HFFc6 (cell line): ENCODE results near the gene DGKQ. TPM values are rescaled to one million over a fixed set of nuclear protein-coding genes. Genes with fewer than 3 reads are reported as not detected.
"Not testable (repeated sequence)": the region's sequence is repeated elsewhere in the genome, so short reads cannot be mapped to it uniquely, and the experiment has no call there.

Source experiments
- DNase-seq: peaks from one replicate; pipeline ENCODE4 v3.0.0-alpha.2; 2018
- H3K27ac Mint-ChIP-seq: 2 replicates; pipeline ENCODE4 v1.8.0; 2020; ENCODE audit warnings: mild to moderate bottlenecking, mixed read lengths
- H3K27me3 Mint-ChIP-seq: 2 replicates; pipeline ENCODE4 v1.8.0; 2021; ENCODE audit warnings: mild to moderate bottlenecking, moderate library complexity, mixed read lengths; ENCODE audit not compliant: insufficient read depth
- H3K36me3 Mint-ChIP-seq: 2 replicates; pipeline ENCODE4 v1.8.0; 2021; ENCODE audit warnings: low read depth, mixed read lengths
- H3K4me1 Mint-ChIP-seq: 2 replicates; pipeline ENCODE4 v1.8.0; 2020; ENCODE audit warnings: low read depth, mixed read lengths
- H3K4me3 Mint-ChIP-seq: 2 replicates; pipeline ENCODE4 v1.8.0; 2020; ENCODE audit warnings: mild to moderate bottlenecking, moderate library complexity, mixed read lengths
- H3K9me3 Mint-ChIP-seq: 2 replicates; pipeline ENCODE4 v1.8.0; 2020; ENCODE audit warnings: mild to moderate bottlenecking, mixed read lengths
- CTCF ChIP-seq: fragments of 200-600 bp; sonication (generic); IDR thresholded peaks from 2 replicates; pipeline ENCODE4 v1.5.0; 2021; ENCODE audit warnings: antibody characterized with exemption, mild to moderate bottlenecking
- total RNA-seq, 6 experiments: library from RNA; stranded (reverse); fragmentation: NEBNext Ultra II Directional; extraction: Animal tissue kit (Norgen Biotek cat#: 25700); gene quantifications; 2 replicates in 1 of 6; 3 replicates in 5 of 6; pipeline ENCODE4 v1.2.3, GENCODE V29; 2021

The DGKQ gene
- total RNA-seq, 6 experiments from 2014 or later: 11.3 to 14.9 (median 13.1) TPM

- Mint-ChIP-seq H3K27ac (peak overlapping the region; percentile 83; the same call in 1 of the 2 replicates), H3K27me3 (no peaks in the 10 kb centered on the region; the same call in 1 of the 2 replicates), H3K36me3 (no peaks in the 10 kb centered on the region), H3K9me3 (no peaks in the 10 kb centered on the region), H3K4me3 (peak overlapping the region; percentile 57), H3K4me1 (peaks cover 10% of the 10 kb centered on the region)
- TF ChIP-seq CTCF: no peak
- DNase-seq: peak; percentile 25
Observed at GRCh38 chr4:978957-979701, 5.8 kb upstream of the DGKQ start.

GRCh38 chr4:976016-976415 is 2.6 kb upstream of the DGKQ start:
- not testable (repeated sequence) for H3K27me3 Mint-ChIP-seq, DNase-seq, H3K27ac Mint-ChIP-seq, H3K4me3 Mint-ChIP-seq, H3K36me3 Mint-ChIP-seq, H3K9me3 Mint-ChIP-seq
- peaks cover 10% of the 10 kb centered on the region for H3K4me1 Mint-ChIP-seq

- no peak overlapping the region for H3K4me3 Mint-ChIP-seq
- no peaks in the 10 kb centered on the region for H3K9me3 Mint-ChIP-seq
- TF ChIP-seq CTCF: no peak
- no peaks in the 10 kb centered on the region; the same call in 1 of the 2 replicates for H3K36me3 Mint-ChIP-seq
- DNase-seq: no peak
- peaks cover 15% of the 10 kb centered on the region for H3K4me1 Mint-ChIP-seq
- H3K27ac Mint-ChIP-seq: no peak overlapping the region
- no peaks in the 10 kb centered on the region for H3K27me3 Mint-ChIP-seq
Observed at GRCh38 chr4:974668-975067, 1.3 kb upstream of the DGKQ start.

GRCh38 chr4:972651-973424 is 531 bp downstream of the DGKQ start:
- peaks cover 7% of the 10 kb centered on the region for H3K4me1 Mint-ChIP-seq
- H3K27ac Mint-ChIP-seq: no peak overlapping the region
- H3K9me3 Mint-ChIP-seq: no peaks in the 10 kb centered on the region
- TF ChIP-seq CTCF: no peak
- peak overlapping the region; percentile 73 for H3K4me3 Mint-ChIP-seq
- no peaks in the 10 kb centered on the region; the same call in 1 of the 2 replicates for H3K36me3 Mint-ChIP-seq
- DNase-seq: peak; percentile 9
- no peaks in the 10 kb centered on the region for H3K27me3 Mint-ChIP-seq

GRCh38 chr4:971666-972500 is 1.5 kb downstream of the DGKQ start:
- Mint-ChIP-seq H3K4me3 (peak overlapping the region; percentile 73), H3K9me3 (no peaks in the 10 kb centered on the region), H3K27ac (no peak overlapping the region), H3K36me3 (no peaks in the 10 kb centered on the region; the same call in 1 of the 2 replicates), H3K4me1 (peaks cover 7% of the 10 kb centered on the region), H3K27me3 (no peaks in the 10 kb centered on the region)
- DNase-seq: no peak
- no peak for TF ChIP-seq CTCF
